Suprapubic skin (tissue), 4 donors: ENCODE data around the gene SGCD. TPM values are rescaled to one million over a fixed set of nuclear protein-coding genes. Genes with fewer than 3 reads are reported as not detected.

Experiments
- DNase-seq, 2 donors: peaks; one replicate each; pipeline ENCODE4 v3.0.0-alpha.2; 2019; ENCODE audit warnings: low spot score in 2 of 2
- H3K27ac ChIP-seq: fragments of 200-600 bp; sonication (generic); one replicate; pipeline ENCODE4 v1.5.1; 2019
- H3K27me3 ChIP-seq: fragments of 200-600 bp; sonication (generic); one replicate; pipeline ENCODE4 v1.5.1; 2019
- H3K36me3 ChIP-seq: fragments of 200-600 bp; sonication (generic); one replicate; pipeline ENCODE4 v1.5.1; 2019
- H3K4me1 ChIP-seq: fragments of 200-600 bp; sonication (generic); one replicate; pipeline ENCODE4 v1.5.1; 2019
- H3K4me3 ChIP-seq: fragments of 200-600 bp; sonication (generic); one replicate; pipeline ENCODE4 v1.5.1; 2019; ENCODE audit warnings: mild to moderate bottlenecking
- H3K9me3 ChIP-seq: fragments of 200-600 bp; sonication (generic); one replicate; pipeline ENCODE4 v1.5.1; 2019
- EP300 ChIP-seq: sonication (generic); formaldehyde crosslinking; IDR thresholded peaks from one replicate; pipeline ENCODE4 v1.6.1; 2017; ENCODE audit warnings: antibody characterized with exemption
- POLR2A ChIP-seq, 2 donors: fragments of 450-650 bp; IDR thresholded peaks; one replicate each; pipeline ENCODE4 v1.6.1; 2017; ENCODE audit warnings: antibody characterized with exemption in 2 of 2, mild to moderate bottlenecking in 2 of 2, moderate library complexity in 2 of 2
- POLR2AphosphoS5 ChIP-seq, 3 donors: sonication (generic); formaldehyde crosslinking; IDR thresholded peaks; one replicate each; pipeline ENCODE4 v1.6.1; 2017; ENCODE audit warnings: antibody characterized with exemption in 3 of 3
- WGBS: methylation state at CpG from one replicate; pipeline ENCODE4 v1.1.5; 2018; 5-methylcytosine and 5-hydroxymethylcytosine counted together
- total RNA-seq, 4 donors: library from RNA; depleted of rRNA; stranded (reverse); fragments of >200 nt; gene quantifications; one replicate each; pipeline ENCODE4 v1.1.0, GENCODE V29; 2016
- TF ChIP-seq, protein P1 (sequence below), 2 donors: fragments of 200-600 bp in 1 of 2; fragments of 450-650 bp in 1 of 2; sonication (generic) in 1 of 2; IDR thresholded peaks; one replicate each; pipeline ENCODE4 v1.5.1; 2016 to 2019; ENCODE audit warnings: antibody characterized with exemption in 2 of 2, mild to moderate bottlenecking in 1 of 2, moderate library complexity in 1 of 2

Gene SGCD
- total RNA-seq, 4 donors from 2014 or later: 1.2 to 5.7 (median 3.9) TPM

DNA sequence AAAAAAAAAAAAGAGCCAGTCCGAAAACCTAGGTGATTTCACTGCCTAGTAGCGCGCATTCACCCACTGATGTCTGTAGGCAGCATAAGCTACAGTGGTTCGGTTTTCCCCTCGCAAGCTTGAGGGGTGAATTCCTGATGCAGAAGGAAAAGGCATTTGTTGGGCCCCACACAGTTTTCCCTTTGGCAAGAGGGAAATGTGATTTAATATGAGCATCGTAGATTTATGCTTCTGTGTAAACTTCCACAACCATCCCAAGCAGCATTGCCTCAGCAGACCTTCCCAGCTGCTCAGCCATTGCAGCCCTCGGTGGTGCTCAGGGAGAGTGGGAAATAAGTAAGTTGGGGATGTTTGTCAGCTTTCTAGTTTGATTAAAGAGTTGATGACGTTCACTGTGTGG, 291.6 kb downstream of the SGCD start:
- H3K9me3 ChIP-seq: no peaks in the 10 kb centered on the region
- H3K4me1 ChIP-seq: no peaks in the 10 kb centered on the region
- no peak for DNase-seq
- no peaks in the 10 kb centered on the region for H3K27me3 ChIP-seq
- H3K36me3 ChIP-seq: no peaks in the 10 kb centered on the region
- no peak for TF ChIP-seq EP300
- TF ChIP-seq POLR2A (IDR thresholded peaks at IDR 0.05): no peak
- TF ChIP-seq, protein P1, sequence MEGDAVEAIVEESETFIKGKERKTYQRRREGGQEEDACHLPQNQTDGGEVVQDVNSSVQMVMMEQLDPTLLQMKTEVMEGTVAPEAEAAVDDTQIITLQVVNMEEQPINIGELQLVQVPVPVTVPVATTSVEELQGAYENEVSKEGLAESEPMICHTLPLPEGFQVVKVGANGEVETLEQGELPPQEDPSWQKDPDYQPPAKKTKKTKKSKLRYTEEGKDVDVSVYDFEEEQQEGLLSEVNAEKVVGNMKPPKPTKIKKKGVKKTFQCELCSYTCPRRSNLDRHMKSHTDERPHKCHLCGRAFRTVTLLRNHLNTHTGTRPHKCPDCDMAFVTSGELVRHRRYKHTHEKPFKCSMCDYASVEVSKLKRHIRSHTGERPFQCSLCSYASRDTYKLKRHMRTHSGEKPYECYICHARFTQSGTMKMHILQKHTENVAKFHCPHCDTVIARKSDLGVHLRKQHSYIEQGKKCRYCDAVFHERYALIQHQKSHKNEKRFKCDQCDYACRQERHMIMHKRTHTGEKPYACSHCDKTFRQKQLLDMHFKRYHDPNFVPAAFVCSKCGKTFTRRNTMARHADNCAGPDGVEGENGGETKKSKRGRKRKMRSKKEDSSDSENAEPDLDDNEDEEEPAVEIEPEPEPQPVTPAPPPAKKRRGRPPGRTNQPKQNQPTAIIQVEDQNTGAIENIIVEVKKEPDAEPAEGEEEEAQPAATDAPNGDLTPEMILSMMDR (IDR thresholded peaks at IDR 0.05): no peak
- TF ChIP-seq POLR2AphosphoS5 (IDR thresholded peaks at IDR 0.05): no peak
- no peak overlapping the region for H3K4me3 ChIP-seq
- H3K27ac ChIP-seq: no peak overlapping the region
- WGBS: 77% methylated on average over 8 of the region's 8 CpGs

DNA sequence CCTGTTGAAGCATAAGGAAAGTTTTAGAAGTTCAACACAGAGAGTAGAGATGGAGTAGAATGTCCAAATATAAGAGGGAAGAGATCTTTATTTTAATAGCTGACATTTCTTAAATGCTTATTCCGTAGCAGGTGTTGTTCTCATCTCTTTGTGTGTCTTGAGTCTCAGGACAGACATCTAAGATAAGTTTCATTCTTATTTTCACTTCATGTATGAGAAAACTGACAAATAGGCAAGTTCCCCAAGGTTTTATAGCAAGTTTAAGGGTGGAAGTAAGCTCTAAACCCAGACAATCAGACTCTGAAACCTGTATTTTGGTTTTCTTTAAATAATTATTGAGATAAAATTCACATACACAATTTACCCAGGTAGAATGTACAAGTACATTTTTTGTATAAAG, 294.8 kb downstream of the SGCD start:
- DNase-seq: no peak
- H3K4me1 ChIP-seq: no peaks in the 10 kb centered on the region
- TF ChIP-seq POLR2AphosphoS5 (IDR thresholded peaks at IDR 0.05): no peak
- no peak for TF ChIP-seq POLR2A (IDR thresholded peaks at IDR 0.05)
- TF ChIP-seq EP300: no peak
- TF ChIP-seq, protein P1 (IDR thresholded peaks at IDR 0.05): no peak
- no peak overlapping the region for H3K27ac ChIP-seq
- H3K27me3 ChIP-seq: no peaks in the 10 kb centered on the region
- H3K36me3 ChIP-seq: no peaks in the 10 kb centered on the region
- H3K9me3 ChIP-seq: no peaks in the 10 kb centered on the region
- 86% methylated on average over 1 of the region's 1 CpG for WGBS
- no peak overlapping the region for H3K4me3 ChIP-seq

DNA sequence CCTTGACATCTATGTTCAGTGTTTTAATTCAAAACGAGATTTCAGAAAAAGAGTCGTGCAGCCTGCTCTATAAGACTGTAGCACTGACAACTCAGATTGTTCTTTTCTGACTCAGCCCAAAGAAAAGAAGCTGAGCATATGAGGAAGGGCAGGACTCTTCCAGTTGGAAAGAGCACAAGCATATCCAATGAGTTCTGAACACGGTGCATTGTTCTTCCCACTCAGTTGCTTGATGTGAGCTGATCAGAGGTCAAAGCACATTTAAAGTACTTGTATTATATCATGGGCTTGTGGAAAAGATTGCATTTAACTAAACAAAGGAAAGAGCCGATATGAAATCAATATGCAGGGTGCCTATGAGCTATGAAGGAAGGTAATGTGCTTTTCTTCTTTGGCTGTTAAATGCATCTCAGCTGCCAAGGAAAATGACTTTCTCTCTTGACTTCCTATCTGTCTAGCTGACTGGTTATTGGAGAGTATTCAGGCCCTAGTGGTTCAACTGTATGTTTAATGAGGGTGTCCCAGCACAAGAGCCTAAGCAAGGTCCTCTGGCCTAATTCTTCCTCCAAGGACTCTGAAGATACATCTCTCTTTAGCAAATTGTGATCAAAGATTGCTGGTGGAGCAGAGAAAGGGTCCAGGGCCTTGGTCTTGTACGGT, 296.5 kb downstream of the SGCD start:
- Histone ChIP-seq H3K9me3 (no peaks in the 10 kb centered on the region), H3K27me3 (no peaks in the 10 kb centered on the region), H3K4me1 (no peaks in the 10 kb centered on the region), H3K4me3 (no peak overlapping the region), H3K36me3 (no peaks in the 10 kb centered on the region), H3K27ac (no peak overlapping the region)
- 82% methylated on average over 5 of the region's 5 CpGs for WGBS
- DNase-seq: no peak
- no peak for TF ChIP-seq POLR2AphosphoS5 (IDR thresholded peaks at IDR 0.05)
- TF ChIP-seq POLR2A (IDR thresholded peaks at IDR 0.05): no peak
- TF ChIP-seq, protein P1 (IDR thresholded peaks at IDR 0.05): no peak
- TF ChIP-seq EP300: no peak

DNA sequence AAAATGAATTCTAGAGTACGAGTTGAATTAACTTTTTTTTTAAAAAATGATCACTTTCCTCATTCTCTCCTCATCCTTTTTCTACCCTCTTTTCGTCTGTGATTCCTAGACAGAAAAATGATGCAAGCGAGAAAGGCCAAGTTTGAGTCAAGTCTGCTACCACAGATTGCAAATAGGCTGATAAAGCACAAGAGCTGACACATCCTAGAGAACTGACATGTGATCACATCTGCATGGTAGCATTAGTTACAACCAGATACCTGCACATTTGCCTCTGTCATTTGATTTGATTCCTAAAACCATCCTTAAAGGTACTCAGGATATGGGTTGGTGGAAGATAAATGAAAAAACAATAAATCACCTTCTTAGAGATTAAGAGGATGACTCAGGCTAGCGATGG, 297.7 kb downstream of the SGCD start:
- Histone ChIP-seq H3K36me3 (no peaks in the 10 kb centered on the region), H3K9me3 (no peaks in the 10 kb centered on the region), H3K27me3 (no peaks in the 10 kb centered on the region), H3K4me3 (no peak overlapping the region), H3K4me1 (no peaks in the 10 kb centered on the region), H3K27ac (no peak overlapping the region)
- 77% methylated on average over 4 of the region's 4 CpGs for WGBS
- DNase-seq: no peak
- TF ChIP-seq POLR2AphosphoS5 (IDR thresholded peaks at IDR 0.05) (no peak), EP300 (no peak), POLR2A (IDR thresholded peaks at IDR 0.05) (no peak)
- TF ChIP-seq, protein P1 (IDR thresholded peaks at IDR 0.05): no peak

DNA sequence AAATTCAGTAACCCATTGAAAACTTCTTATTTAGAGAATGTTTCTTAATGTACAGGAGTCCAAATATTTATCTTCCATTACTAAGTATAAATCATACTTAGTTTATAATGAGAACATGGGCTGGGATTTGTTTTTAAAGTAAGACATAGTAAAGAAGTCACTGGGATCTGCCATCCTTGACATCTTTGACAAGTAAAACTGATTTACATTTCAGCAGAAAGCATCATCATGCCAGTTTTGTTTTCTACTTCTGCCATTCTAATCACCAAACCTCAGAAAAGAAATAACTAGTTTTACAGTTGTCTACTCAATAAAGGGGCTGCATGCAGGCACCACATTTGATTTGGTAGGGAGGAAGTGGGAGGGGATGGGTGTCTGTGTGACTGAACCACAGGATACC, 301.5 kb downstream of the SGCD start:
- Histone ChIP-seq H3K4me3 (no peak overlapping the region), H3K27ac (no peak overlapping the region), H3K4me1 (no peaks in the 10 kb centered on the region), H3K36me3 (no peaks in the 10 kb centered on the region), H3K9me3 (no peaks in the 10 kb centered on the region), H3K27me3 (no peaks in the 10 kb centered on the region)
- no peak for DNase-seq
- TF ChIP-seq POLR2A (IDR thresholded peaks at IDR 0.05) (no peak), EP300 (no peak), POLR2AphosphoS5 (IDR thresholded peaks at IDR 0.05) (no peak)
- TF ChIP-seq, protein P1 (IDR thresholded peaks at IDR 0.05): no peak
